Measurements from ENCODE around the gene RBP2. TPM values are rescaled to one million over a fixed set of nuclear protein-coding genes. Genes with fewer than 3 reads are reported as not detected.

RBP2 gene
- polyA plus RNA-seq, 1 donor from 2014 or later = not detected

DNA sequence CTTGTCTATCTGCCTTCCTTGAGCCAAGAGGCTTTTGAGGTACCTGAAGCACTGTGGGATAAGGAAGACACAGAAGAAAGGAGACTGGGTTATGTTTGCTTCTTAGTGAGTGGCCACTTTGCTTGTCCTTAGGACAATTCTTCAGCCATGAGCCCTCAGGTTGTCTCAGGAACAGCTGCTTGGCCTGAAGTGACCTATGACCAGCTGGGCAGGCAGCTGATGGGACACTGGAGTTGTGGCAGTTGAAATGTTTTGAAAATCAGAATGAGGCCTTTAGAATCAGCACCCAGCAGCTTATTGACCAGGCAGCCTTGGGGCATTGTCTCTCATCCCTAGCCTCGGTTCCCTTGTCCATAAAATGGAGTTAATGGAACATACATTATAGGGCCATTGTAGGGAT lies 37.0 kb downstream of the RBP2 start:
- Histone ChIP-seq H3K79me2 (replicated peaks; ENCODE audit: insufficient read depth, low read length) (no peaks in the 10 kb centered on the region), H2AFZ (ENCODE audit: low read depth, low read length) (no peak overlapping the region), H3F3A (ENCODE audit: insufficient read depth, low read length, poor library complexity, severe bottlenecking) (no peaks in the 10 kb centered on the region), H3K27ac (ENCODE audit: low read length) (no peak overlapping the region), H3K9ac (ENCODE audit: low read length) (no peak overlapping the region), H3K9me2 (ENCODE audit: insufficient read depth, low read length) (no peaks in the 10 kb centered on the region), H3K27me3 (ENCODE audit: insufficient read depth, low read depth, low read length) (no peaks in the 10 kb centered on the region), H3K4me2 (ENCODE audit: low read length) (no peak overlapping the region), H3K4me3 (ENCODE audit: low read length) (no peak overlapping the region), H3K9me3 (ENCODE audit: low read length) (no peaks in the 10 kb centered on the region), H3K36me3 (ENCODE audit: insufficient read depth, low read length) (no peaks in the 10 kb centered on the region), H4K20me1 (ENCODE audit: insufficient read depth) (no peaks in the 10 kb centered on the region)
- TF ChIP-seq POLR2AphosphoS5 (IDR thresholded peaks at IDR 0.05) = no peak
- TF ChIP-seq, protein P1, sequence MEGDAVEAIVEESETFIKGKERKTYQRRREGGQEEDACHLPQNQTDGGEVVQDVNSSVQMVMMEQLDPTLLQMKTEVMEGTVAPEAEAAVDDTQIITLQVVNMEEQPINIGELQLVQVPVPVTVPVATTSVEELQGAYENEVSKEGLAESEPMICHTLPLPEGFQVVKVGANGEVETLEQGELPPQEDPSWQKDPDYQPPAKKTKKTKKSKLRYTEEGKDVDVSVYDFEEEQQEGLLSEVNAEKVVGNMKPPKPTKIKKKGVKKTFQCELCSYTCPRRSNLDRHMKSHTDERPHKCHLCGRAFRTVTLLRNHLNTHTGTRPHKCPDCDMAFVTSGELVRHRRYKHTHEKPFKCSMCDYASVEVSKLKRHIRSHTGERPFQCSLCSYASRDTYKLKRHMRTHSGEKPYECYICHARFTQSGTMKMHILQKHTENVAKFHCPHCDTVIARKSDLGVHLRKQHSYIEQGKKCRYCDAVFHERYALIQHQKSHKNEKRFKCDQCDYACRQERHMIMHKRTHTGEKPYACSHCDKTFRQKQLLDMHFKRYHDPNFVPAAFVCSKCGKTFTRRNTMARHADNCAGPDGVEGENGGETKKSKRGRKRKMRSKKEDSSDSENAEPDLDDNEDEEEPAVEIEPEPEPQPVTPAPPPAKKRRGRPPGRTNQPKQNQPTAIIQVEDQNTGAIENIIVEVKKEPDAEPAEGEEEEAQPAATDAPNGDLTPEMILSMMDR (IDR thresholded peaks at IDR 0.05; ENCODE audit: poor library complexity, severe bottlenecking) = no peak
- TF ChIP-seq, protein P2, sequence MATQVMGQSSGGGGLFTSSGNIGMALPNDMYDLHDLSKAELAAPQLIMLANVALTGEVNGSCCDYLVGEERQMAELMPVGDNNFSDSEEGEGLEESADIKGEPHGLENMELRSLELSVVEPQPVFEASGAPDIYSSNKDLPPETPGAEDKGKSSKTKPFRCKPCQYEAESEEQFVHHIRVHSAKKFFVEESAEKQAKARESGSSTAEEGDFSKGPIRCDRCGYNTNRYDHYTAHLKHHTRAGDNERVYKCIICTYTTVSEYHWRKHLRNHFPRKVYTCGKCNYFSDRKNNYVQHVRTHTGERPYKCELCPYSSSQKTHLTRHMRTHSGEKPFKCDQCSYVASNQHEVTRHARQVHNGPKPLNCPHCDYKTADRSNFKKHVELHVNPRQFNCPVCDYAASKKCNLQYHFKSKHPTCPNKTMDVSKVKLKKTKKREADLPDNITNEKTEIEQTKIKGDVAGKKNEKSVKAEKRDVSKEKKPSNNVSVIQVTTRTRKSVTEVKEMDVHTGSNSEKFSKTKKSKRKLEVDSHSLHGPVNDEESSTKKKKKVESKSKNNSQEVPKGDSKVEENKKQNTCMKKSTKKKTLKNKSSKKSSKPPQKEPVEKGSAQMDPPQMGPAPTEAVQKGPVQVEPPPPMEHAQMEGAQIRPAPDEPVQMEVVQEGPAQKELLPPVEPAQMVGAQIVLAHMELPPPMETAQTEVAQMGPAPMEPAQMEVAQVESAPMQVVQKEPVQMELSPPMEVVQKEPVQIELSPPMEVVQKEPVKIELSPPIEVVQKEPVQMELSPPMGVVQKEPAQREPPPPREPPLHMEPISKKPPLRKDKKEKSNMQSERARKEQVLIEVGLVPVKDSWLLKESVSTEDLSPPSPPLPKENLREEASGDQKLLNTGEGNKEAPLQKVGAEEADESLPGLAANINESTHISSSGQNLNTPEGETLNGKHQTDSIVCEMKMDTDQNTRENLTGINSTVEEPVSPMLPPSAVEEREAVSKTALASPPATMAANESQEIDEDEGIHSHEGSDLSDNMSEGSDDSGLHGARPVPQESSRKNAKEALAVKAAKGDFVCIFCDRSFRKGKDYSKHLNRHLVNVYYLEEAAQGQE (IDR thresholded peaks at IDR 0.05; ENCODE audit: borderline replicate concordance) = no peak
- TF ChIP-seq EZH2 (IDR thresholded peaks at IDR 0.05; ENCODE audit: borderline replicate concordance, insufficient read depth, low read length, poor library complexity, severe bottlenecking) = no peak
- TF ChIP-seq TAF1 (IDR thresholded peaks at IDR 0.05; ENCODE audit: low read depth) = no peak
- TF ChIP-seq SMC3 (conservative IDR thresholded peaks at IDR 0.05; ENCODE audit: poor library complexity) = no peak
- TF ChIP-seq MXI1 (conservative IDR thresholded peaks at IDR 0.05; ENCODE audit: poor library complexity, severe bottlenecking) = no peak
- TF ChIP-seq RAD21 (conservative IDR thresholded peaks at IDR 0.05) = no peak
- TF ChIP-seq EP300 (conservative IDR thresholded peaks at IDR 0.05; ENCODE audit: poor library complexity, severe bottlenecking) = no peak

DNA sequence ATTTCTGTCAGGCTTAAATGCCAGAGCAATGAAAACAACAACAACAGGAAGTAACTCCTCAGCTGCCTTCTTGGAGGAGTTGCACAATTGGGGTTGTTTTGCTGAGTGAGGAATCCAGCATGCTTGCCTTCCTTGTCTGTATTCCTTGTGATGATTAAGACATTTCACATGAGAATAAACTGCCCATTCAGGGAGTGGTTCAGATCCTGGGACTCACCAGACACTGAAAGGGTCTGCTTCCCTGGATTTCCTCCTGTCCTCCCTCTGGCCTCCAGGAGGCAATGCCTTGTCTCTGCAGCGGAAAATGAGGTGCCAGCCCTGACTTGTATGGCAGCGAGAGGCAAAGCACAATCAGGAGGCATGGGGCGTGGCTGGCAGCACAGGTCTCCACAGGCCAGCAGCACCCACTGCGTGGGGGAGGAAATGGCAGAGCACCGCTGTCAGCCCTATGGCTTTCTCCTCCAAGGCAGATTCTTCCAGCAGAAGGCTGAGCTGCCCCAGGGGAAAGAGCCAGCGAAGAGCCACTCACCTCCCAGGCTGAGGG lies 41.5 kb downstream of the RBP2 start:
- H3K9me3 ChIP-seq (ENCODE audit: low read length) = no peaks in the 10 kb centered on the region
- H3F3A ChIP-seq (ENCODE audit: insufficient read depth, low read length, poor library complexity, severe bottlenecking) = no peaks in the 10 kb centered on the region
- no peaks in the 10 kb centered on the region for H3K79me2 ChIP-seq (replicated peaks; ENCODE audit: insufficient read depth, low read length)
- no peaks in the 10 kb centered on the region for H3K27me3 ChIP-seq (ENCODE audit: insufficient read depth, low read depth, low read length)
- no peak overlapping the region for H3K4me3 ChIP-seq (ENCODE audit: low read length)
- no peak overlapping the region for H3K9ac ChIP-seq (ENCODE audit: low read length)
- H3K4me2 ChIP-seq (ENCODE audit: low read length) = no peak overlapping the region
- no peak for TF ChIP-seq EP300 (conservative IDR thresholded peaks at IDR 0.05; ENCODE audit: poor library complexity, severe bottlenecking)
- TF ChIP-seq MXI1 (conservative IDR thresholded peaks at IDR 0.05; ENCODE audit: poor library complexity, severe bottlenecking) = no peak
- no peak for TF ChIP-seq SMC3 (conservative IDR thresholded peaks at IDR 0.05; ENCODE audit: poor library complexity)
- TF ChIP-seq, protein P1 (IDR thresholded peaks at IDR 0.05; ENCODE audit: poor library complexity, severe bottlenecking) = no peak
- TF ChIP-seq RAD21 (conservative IDR thresholded peaks at IDR 0.05) = no peak
- no peak for TF ChIP-seq POLR2AphosphoS5 (IDR thresholded peaks at IDR 0.05)
- TF ChIP-seq TAF1 (IDR thresholded peaks at IDR 0.05; ENCODE audit: low read depth) = no peak
- TF ChIP-seq, protein P2 (IDR thresholded peaks at IDR 0.05; ENCODE audit: borderline replicate concordance) = no peak
- TF ChIP-seq EZH2 (IDR thresholded peaks at IDR 0.05; ENCODE audit: borderline replicate concordance, insufficient read depth, low read length, poor library complexity, severe bottlenecking) = no peak
- no peaks in the 10 kb centered on the region for H4K20me1 ChIP-seq (ENCODE audit: insufficient read depth)
- no peak overlapping the region for H2AFZ ChIP-seq (ENCODE audit: low read depth, low read length)
- no peaks in the 10 kb centered on the region for H3K36me3 ChIP-seq (ENCODE audit: insufficient read depth, low read length)
- no peaks in the 10 kb centered on the region for H3K9me2 ChIP-seq (ENCODE audit: insufficient read depth, low read length)
- no peak overlapping the region for H3K27ac ChIP-seq (ENCODE audit: low read length)
